ENCODE results near the gene CYSRT1.
"Not testable (repeated sequence)": the region's sequence is repeated elsewhere in the genome, so short reads cannot be mapped to it uniquely, and the experiment has no call there.

The CYSRT1 gene

GRCh38 chr9:137240841-137241489, 16.0 kb downstream of the CYSRT1 start, which contains the start of gene TUBB4B:
Gene TUBB4B, plus strand, starts transcription at chr9:137241287. Its CDS starts 74 bp downstream, at chr9:137241361.
- H3K4me3 Mint-ChIP-seq: peak within 1 kb of the TSS; percentile 88
- ATAC-seq (peak; percentile 84), DNase-seq (peak; percentile 95)
- H3K9me3 Mint-ChIP-seq: no peaks in the 10 kb centered on the region
- H3K36me3 Mint-ChIP-seq (ENCODE audit: low read depth): peaks cover 25% of the 10 kb centered on the region
- H3K4me1 Mint-ChIP-seq: peaks cover 33% of the 10 kb centered on the region
- H3K27me3 Mint-ChIP-seq: peaks cover 3% of the 10 kb centered on the region
- peak within 1 kb of the TSS; percentile 97 for H3K27ac Mint-ChIP-seq

- H3K27me3 Mint-ChIP-seq: peaks cover 3% of the 10 kb centered on the region
- peak overlapping the region; percentile 88 for H3K4me3 Mint-ChIP-seq
- H3K4me1 Mint-ChIP-seq: peaks cover 33% of the 10 kb centered on the region
- DNase-seq (peak; percentile 71), ATAC-seq (peak; percentile 8)
- H3K9me3 Mint-ChIP-seq: no peaks in the 10 kb centered on the region
- peaks cover 25% of the 10 kb centered on the region for H3K36me3 Mint-ChIP-seq (ENCODE audit: low read depth)
- H3K27ac Mint-ChIP-seq: peak overlapping the region; percentile 97
Measured at GRCh38 chr9:137241490-137242268, 16.7 kb downstream of the CYSRT1 start.

- H3K36me3 Mint-ChIP-seq (ENCODE audit: low read depth): peaks cover 25% of the 10 kb centered on the region
- ATAC-seq: no peak
- no peaks in the 10 kb centered on the region for H3K9me3 Mint-ChIP-seq
- H3K4me1 Mint-ChIP-seq: peaks cover 31% of the 10 kb centered on the region
- no peak for DNase-seq
- H3K4me3 Mint-ChIP-seq: peak overlapping the region; percentile 83
- peak overlapping the region; percentile 88 for H3K27ac Mint-ChIP-seq
- H3K27me3 Mint-ChIP-seq: peaks cover 3% of the 10 kb centered on the region
Measured at GRCh38 chr9:137242269-137243203, 17.6 kb downstream of the CYSRT1 start.

- Mint-ChIP-seq H3K4me3 (peak overlapping the region; percentile 83), H3K27ac (peak overlapping the region; percentile 88)
- H3K27me3 Mint-ChIP-seq: not testable (repeated sequence)
Measured at GRCh38 chr9:137243266-137243625, 18.3 kb downstream of the CYSRT1 start.

GRCh38 chr9:137243626-137244485, 18.9 kb downstream of the CYSRT1 start:
- H3K27me3 Mint-ChIP-seq: peaks cover 3% of the 10 kb centered on the region
- peaks cover 26% of the 10 kb centered on the region for H3K4me1 Mint-ChIP-seq
- no peaks in the 10 kb centered on the region for H3K9me3 Mint-ChIP-seq
- no peak overlapping the region for H3K27ac Mint-ChIP-seq
- DNase-seq (peak; percentile 12), ATAC-seq (no peak)
- peak overlapping the region; percentile 83 for H3K4me3 Mint-ChIP-seq
- peaks cover 25% of the 10 kb centered on the region for H3K36me3 Mint-ChIP-seq (ENCODE audit: low read depth)

More at GRCh38 chr9:137243266-137243625, 18.3 kb downstream of the CYSRT1 start:
- H3K9me3 Mint-ChIP-seq, DNase-seq, ATAC-seq: not testable (repeated sequence)
- peaks cover 25% of the 10 kb centered on the region for H3K36me3 Mint-ChIP-seq (ENCODE audit: low read depth)
- H3K4me1 Mint-ChIP-seq: peaks cover 29% of the 10 kb centered on the region

- H3K9me3 Mint-ChIP-seq: no peaks in the 10 kb centered on the region
Measured at GRCh38 chr9:137244486-137245449, 19.8 kb downstream of the CYSRT1 start.

GRCh38 chr9:137245450-137246421, 20.8 kb downstream of the CYSRT1 start:
- Mint-ChIP-seq H3K4me3 (no peak overlapping the region), H3K27me3 (peaks cover 3% of the 10 kb centered on the region), H3K36me3 (ENCODE audit: low read depth) (peaks cover 25% of the 10 kb centered on the region), H3K9me3 (no peaks in the 10 kb centered on the region), H3K4me1 (peaks cover 18% of the 10 kb centered on the region), H3K27ac (no peak overlapping the region)
- ATAC-seq: no peak
- no peak for DNase-seq

More at GRCh38 chr9:137244486-137245449, 19.8 kb downstream of the CYSRT1 start:
- ATAC-seq (no peak), DNase-seq (no peak)
- Mint-ChIP-seq H3K4me1 (peaks cover 19% of the 10 kb centered on the region), H3K27me3 (peaks cover 3% of the 10 kb centered on the region), H3K36me3 (ENCODE audit: low read depth) (peaks cover 25% of the 10 kb centered on the region), H3K27ac (no peak overlapping the region), H3K4me3 (peak overlapping the region; percentile 24)

GRCh38 chr9:137247135-137247915, 22.4 kb downstream of the CYSRT1 start:
- no peak for ATAC-seq
- H3K27me3 Mint-ChIP-seq: no peaks in the 10 kb centered on the region
- H3K4me1 Mint-ChIP-seq: peaks cover 10% of the 10 kb centered on the region
- H3K9me3 Mint-ChIP-seq: no peaks in the 10 kb centered on the region
- peaks cover 15% of the 10 kb centered on the region for H3K36me3 Mint-ChIP-seq (ENCODE audit: low read depth)
- H3K4me3 Mint-ChIP-seq: no peak overlapping the region
- no peak for DNase-seq
- H3K27ac Mint-ChIP-seq: no peak overlapping the region

- DNase-seq: no peak
- Mint-ChIP-seq H3K4me1 (peaks cover 4% of the 10 kb centered on the region), H3K4me3 (no peak overlapping the region), H3K9me3 (no peaks in the 10 kb centered on the region), H3K36me3 (ENCODE audit: low read depth) (peaks cover 10% of the 10 kb centered on the region), H3K27ac (no peak overlapping the region), H3K27me3 (no peaks in the 10 kb centered on the region)
- no peak for ATAC-seq
Measured at GRCh38 chr9:137247916-137248175, 22.9 kb downstream of the CYSRT1 start.

GRCh38 chr9:137250329-137251193, 25.6 kb downstream of the CYSRT1 start:
- Mint-ChIP-seq H3K9me3 (no peaks in the 10 kb centered on the region), H3K36me3 (ENCODE audit: low read depth) (no peaks in the 10 kb centered on the region), H3K27ac (no peak overlapping the region), H3K27me3 (peaks cover 2% of the 10 kb centered on the region), H3K4me3 (no peak overlapping the region), H3K4me1 (peaks cover 4% of the 10 kb centered on the region)
- ATAC-seq: no peak
- no peak for DNase-seq

GRCh38 chr9:137251194-137251461, 26.2 kb downstream of the CYSRT1 start, which contains the start of gene STPG3:
Gene STPG3, plus strand, starts transcription at chr9:137251286. Its CDS starts 1 bp downstream, at chr9:137251287.
- Mint-ChIP-seq H3K27me3 (peaks cover 2% of the 10 kb centered on the region), H3K4me1 (peaks cover 6% of the 10 kb centered on the region)
- no peak for ATAC-seq

More at GRCh38 chr9:137251194-137251461, 26.2 kb downstream of the CYSRT1 start, which contains the start of gene STPG3:
- no peak for DNase-seq
- Mint-ChIP-seq H3K9me3 (no peaks in the 10 kb centered on the region), H3K36me3 (ENCODE audit: low read depth) (no peaks in the 10 kb centered on the region), H3K4me3 (no peak within 1 kb of the TSS), H3K27ac (no peak within 1 kb of the TSS)

Measured in activated naive CD8-positive, alpha-beta T cell treated with anti-CD3 and anti-CD28 coated beads, Interleukin-2, amount 50 U/mL, for 24 hours (primary cell).